OCI-LY7 (cell line): ENCODE data around the gene SMTN. TPM values are rescaled to one million over a fixed set of nuclear protein-coding genes. Genes with fewer than 3 reads are reported as not detected.
"Not testable (repeated sequence)": the region's sequence is repeated elsewhere in the genome, so short reads cannot be mapped to it uniquely, and the experiment has no call there.

Experiments
- BruUV-seq: library from RNA; stranded (reverse); fragments of 400-500 nt; replicated peaks from 2 replicates; lab custom pipeline; 2021; lab: Mats Ljungman, UMichigan
- CTCF ChIA-PET: fragments of 300-600 bp; sonication (Branson Sonifier 250); formaldehyde crosslinking; loops from one replicate; lab custom pipeline; 2022; ENCODE audit warnings: antibody characterized with exemption; ENCODE audit not compliant: unreplicated experiment; lab: Charles Lee
- POLR2A ChIA-PET: fragments of 300-600 bp; sonication (Branson Sonifier 250); formaldehyde crosslinking; loops from one replicate; lab custom pipeline; 2022; ENCODE audit warnings: antibody characterized with exemption; lab: Charles Lee
- DNase-seq: peaks from one replicate; pipeline ENCODE4 v3.0.0-alpha.2; 2015; ENCODE audit warnings: low spot score
- H2AFZ ChIP-seq: fragments of 200-600 bp; sonication (generic), shearing (Covaris generic); 2 replicates; pipeline ENCODE4 v1.6.1; 2014; ENCODE audit warnings: mild to moderate bottlenecking, antibody characterized with exemption, low read length, moderate library complexity
- H3K27ac ChIP-seq: fragments of 200-600 bp; sonication (generic); 2 replicates; pipeline ENCODE4 v1.5.1; 2014; ENCODE audit warnings: mixed run types, low read depth, mild to moderate bottlenecking, moderate library complexity, low read length, inconsistent platforms; ENCODE audit not compliant: poor library complexity, severe bottlenecking
- H3K36me3 ChIP-seq: fragments of 200-600 bp; sonication (generic); 2 replicates; pipeline ENCODE4 v1.6.1; 2014; ENCODE audit warnings: mild to moderate bottlenecking, antibody characterized with exemption, low read length, moderate library complexity, mixed read lengths; ENCODE audit not compliant: insufficient read depth
- H3K4me1 ChIP-seq: fragments of 200-600 bp; sonication (generic); 2 replicates; pipeline ENCODE4 v1.5.1; 2014; ENCODE audit warnings: mild to moderate bottlenecking, low read length; ENCODE audit not compliant: insufficient read depth, poor library complexity, severe bottlenecking
- H3K4me2 ChIP-seq: fragments of 200-600 bp; sonication (generic); 2 replicates; pipeline ENCODE4 v1.6.1; 2014; ENCODE audit warnings: mild to moderate bottlenecking, low read length
- H3K4me3 ChIP-seq: fragments of 200-600 bp; sonication (generic); 2 replicates; pipeline ENCODE4 v1.5.1; 2014; ENCODE audit warnings: mild to moderate bottlenecking, low read depth, low read length; ENCODE audit not compliant: poor library complexity, severe bottlenecking
- H3K79me2 ChIP-seq: fragments of 200-600 bp; sonication (generic); 2 replicates; pipeline ENCODE4 v1.6.1; 2016; ENCODE audit warnings: low read depth, mild to moderate bottlenecking, low read length, moderate library complexity, mixed read lengths; ENCODE audit not compliant: insufficient read depth
- H3K9me2 ChIP-seq: fragments of 200-600 bp; sonication (generic); 2 replicates; pipeline ENCODE4 v1.6.1; 2016; ENCODE audit warnings: mild to moderate bottlenecking, low read length, mixed read lengths; ENCODE audit not compliant: insufficient read depth
- H3K9me3 ChIP-seq: fragments of 200-600 bp; sonication (generic); 2 replicates; pipeline ENCODE4 v1.6.1; 2014; ENCODE audit warnings: mild to moderate bottlenecking, mixed run types, low read length, mixed read lengths
- H4K20me1 ChIP-seq: fragments of 200-600 bp; sonication (generic); 2 replicates; pipeline ENCODE4 v1.6.1; 2014; ENCODE audit warnings: mild to moderate bottlenecking, antibody characterized with exemption, low read length, moderate library complexity, mixed read lengths; ENCODE audit not compliant: insufficient read depth
- EZH2phosphoT487 ChIP-seq: fragments of 200-600 bp; sonication (generic); IDR thresholded peaks from 2 replicates; pipeline ENCODE4 v1.6.1; 2018; ENCODE audit warnings: low read depth, borderline replicate concordance, mild to moderate bottlenecking, mixed run types, antibody characterized with exemption, low read length, moderate library complexity, mixed read lengths
- intact Hi-C: fragments of 100-400 bp; cut with micrococcal nuclease; formaldehyde crosslinking; loops from one replicate; pipeline ENCODE4 v1.10.0; 2022; ENCODE audit not compliant: unreplicated experiment
- total RNA-seq, 2 experiments: library from RNA; depleted of rRNA in 1 of 2; stranded (reverse); fragments of >200 nt in 1 of 2; shearing (Covaris generic) in 1 of 2; gene quantifications; 2 replicates each; pipeline ENCODE4 v1.2.3, GENCODE V29; 2014 to 2022
- TF ChIP-seq, protein P1 (sequence below): fragments of 200-600 bp; sonication (generic); conservative IDR thresholded peaks from 2 replicates; pipeline ENCODE4 v1.5.1; 2014; ENCODE audit warnings: mild to moderate bottlenecking, antibody characterized with exemption, low read length, moderate library complexity, mixed read lengths

SMTN gene
- total RNA-seq, 2 experiments from 2014 or later: 16.9 to 35.4 TPM

DNA sequence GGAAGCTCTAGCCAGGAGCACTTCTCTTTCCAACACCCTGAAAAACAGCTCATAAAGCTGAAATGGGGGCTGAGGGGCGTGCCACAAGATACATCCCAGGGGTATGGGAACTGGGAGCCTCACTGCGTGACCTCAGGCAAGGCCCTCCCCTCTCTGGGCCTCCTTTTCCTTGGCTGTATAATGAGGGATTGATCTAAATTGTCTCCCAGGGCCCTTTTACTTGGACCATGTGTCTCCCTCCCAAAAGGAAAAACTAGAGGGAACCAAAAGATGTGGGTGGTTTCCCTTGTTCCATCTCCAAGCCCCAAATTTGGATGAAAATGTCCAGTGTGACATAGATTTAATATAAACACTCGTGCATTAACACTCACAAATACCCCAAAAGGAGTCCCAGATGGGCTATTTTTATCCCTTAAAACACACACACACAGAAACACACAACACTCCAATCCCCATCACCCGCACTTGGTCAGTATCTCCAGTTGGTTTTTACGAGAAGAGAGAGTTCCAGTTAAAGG lies 25.9 kb upstream of the SMTN start:
- no peaks in the 10 kb centered on the region for H4K20me1 ChIP-seq
- TF ChIP-seq, protein P1, sequence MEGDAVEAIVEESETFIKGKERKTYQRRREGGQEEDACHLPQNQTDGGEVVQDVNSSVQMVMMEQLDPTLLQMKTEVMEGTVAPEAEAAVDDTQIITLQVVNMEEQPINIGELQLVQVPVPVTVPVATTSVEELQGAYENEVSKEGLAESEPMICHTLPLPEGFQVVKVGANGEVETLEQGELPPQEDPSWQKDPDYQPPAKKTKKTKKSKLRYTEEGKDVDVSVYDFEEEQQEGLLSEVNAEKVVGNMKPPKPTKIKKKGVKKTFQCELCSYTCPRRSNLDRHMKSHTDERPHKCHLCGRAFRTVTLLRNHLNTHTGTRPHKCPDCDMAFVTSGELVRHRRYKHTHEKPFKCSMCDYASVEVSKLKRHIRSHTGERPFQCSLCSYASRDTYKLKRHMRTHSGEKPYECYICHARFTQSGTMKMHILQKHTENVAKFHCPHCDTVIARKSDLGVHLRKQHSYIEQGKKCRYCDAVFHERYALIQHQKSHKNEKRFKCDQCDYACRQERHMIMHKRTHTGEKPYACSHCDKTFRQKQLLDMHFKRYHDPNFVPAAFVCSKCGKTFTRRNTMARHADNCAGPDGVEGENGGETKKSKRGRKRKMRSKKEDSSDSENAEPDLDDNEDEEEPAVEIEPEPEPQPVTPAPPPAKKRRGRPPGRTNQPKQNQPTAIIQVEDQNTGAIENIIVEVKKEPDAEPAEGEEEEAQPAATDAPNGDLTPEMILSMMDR: no peak
- TF ChIP-seq EZH2phosphoT487: no peak
- no peaks in the 10 kb centered on the region for H3K9me3 ChIP-seq
- no TSS peak for BruUV-seq
- no peak overlapping the region for H3K4me3 ChIP-seq
- no peaks in the 10 kb centered on the region for H3K79me2 ChIP-seq
- H2AFZ ChIP-seq: no peak overlapping the region
- POLR2A ChIA-PET: interaction anchor here (0.6 kb wide), 1 partner anchor 108 kb away, joined by 3 read pairs; no protein-coding TSS in a partner anchor
- no peaks in the 10 kb centered on the region for H3K9me2 ChIP-seq
- no peak overlapping the region for H3K4me2 ChIP-seq
- CTCF ChIA-PET: no interaction called here
- DNase-seq: no peak
- H3K4me1 ChIP-seq: no peaks in the 10 kb centered on the region
- H3K27ac ChIP-seq: no peak overlapping the region
- intact Hi-C loops: no loop called here
- H3K36me3 ChIP-seq: no peaks in the 10 kb centered on the region

DNA sequence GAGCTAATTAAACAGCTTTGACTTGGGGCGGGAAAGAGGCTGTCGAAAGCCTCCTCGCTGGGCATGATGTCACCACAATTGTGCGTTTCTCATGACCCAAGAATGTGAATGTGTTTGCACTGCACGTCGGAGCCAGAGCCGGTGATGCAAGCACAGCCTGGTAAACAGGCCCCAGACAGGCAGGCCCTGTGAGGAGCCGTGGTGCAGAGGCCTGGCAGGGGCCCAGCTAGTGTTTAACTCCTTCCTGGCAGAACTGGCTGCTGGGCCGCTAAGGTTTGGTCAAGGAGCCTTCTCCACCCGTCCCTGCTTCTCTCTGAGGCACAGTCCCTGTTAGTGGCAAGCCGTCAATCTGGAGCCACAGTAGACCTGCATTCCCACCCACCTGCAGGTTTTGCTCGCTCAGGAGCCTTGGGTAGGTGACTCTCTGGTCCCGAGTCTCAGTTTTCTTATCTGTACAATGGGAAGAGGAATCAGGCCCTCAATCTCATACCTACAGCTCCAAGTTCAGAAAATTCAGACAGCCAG lies 25.4 kb upstream of the SMTN start:
- no peak overlapping the region for H2AFZ ChIP-seq
- intact Hi-C loops: no loop called here
- no peaks in the 10 kb centered on the region for H3K4me1 ChIP-seq
- no peaks in the 10 kb centered on the region for H3K79me2 ChIP-seq
- H3K9me3 ChIP-seq: no peaks in the 10 kb centered on the region
- H4K20me1 ChIP-seq: no peaks in the 10 kb centered on the region
- CTCF ChIA-PET: no interaction called here
- H3K9me2 ChIP-seq: no peaks in the 10 kb centered on the region
- H3K4me3 ChIP-seq: no peak overlapping the region
- DNase-seq: no peak
- no peak for TF ChIP-seq EZH2phosphoT487
- TF ChIP-seq, protein P1: no peak
- no peak overlapping the region for H3K4me2 ChIP-seq
- no TSS peak for BruUV-seq
- no peak overlapping the region for H3K27ac ChIP-seq
- POLR2A ChIA-PET: no interaction called here
- H3K36me3 ChIP-seq: no peaks in the 10 kb centered on the region

DNA sequence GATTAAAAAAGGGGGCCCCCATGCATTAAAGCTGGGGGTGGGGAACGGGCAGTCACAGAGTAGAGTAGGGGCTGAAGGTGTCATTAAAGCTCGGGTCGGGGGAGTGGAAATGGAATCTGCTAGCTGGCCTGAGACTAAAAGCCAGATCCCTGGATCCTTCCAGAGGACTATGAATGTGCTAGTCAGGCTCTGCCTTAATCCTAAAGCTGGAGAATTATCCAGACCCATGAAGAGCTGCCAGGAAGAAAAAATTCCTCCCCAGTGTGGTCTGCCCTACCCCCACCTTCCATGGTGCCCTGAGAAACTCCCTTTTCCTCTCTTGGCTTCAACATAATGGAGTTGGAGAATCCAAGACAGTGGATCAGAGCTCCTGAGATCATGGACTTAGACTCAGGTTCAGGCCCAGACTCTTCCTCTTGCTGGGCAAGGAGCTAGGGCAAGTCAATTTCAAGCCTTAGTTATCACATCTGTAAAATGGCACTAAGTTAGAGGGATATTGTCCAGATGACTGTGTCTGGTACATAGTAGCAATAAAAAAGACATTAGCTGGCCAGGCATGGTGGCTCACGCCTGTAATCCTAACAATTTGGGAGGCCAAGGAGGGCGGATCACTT lies 24.0 kb upstream of the SMTN start:
- CTCF ChIA-PET: interaction anchor here (1.1 kb wide), 1 partner anchor 174 kb away, joined by 3 read pairs; no protein-coding TSS in a partner anchor
- intact Hi-C loops: no loop called here

DNA sequence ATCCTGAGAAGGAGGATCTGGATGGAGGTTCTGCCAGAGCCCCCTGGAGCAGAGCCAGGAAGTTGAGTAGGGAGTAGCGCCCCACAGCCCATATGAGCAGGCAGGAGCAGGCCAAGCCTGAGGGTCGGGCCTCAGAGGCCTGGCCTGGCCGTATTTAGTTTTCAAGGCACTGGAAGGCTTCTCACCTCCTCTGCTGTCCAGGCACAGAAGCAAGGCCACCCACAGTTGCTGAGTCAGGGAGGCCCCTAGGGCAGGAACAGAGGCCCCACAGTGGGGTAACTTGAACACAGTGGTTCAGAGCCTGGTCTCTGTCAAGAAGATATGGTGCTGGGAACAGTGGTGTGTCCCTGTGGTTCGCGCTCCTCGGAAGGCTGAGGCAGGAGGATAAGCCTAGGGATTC lies 21.5 kb upstream of the SMTN start:
- H2AFZ ChIP-seq, H3K79me2 ChIP-seq, CTCF ChIA-PET, intact Hi-C loops, POLR2A ChIA-PET, H4K20me1 ChIP-seq, H3K36me3 ChIP-seq, DNase-seq, H3K4me3 ChIP-seq, H3K4me1 ChIP-seq, H3K9me2 ChIP-seq, BruUV-seq, H3K27ac ChIP-seq, H3K4me2 ChIP-seq, H3K9me3 ChIP-seq: not testable (repeated sequence)

More for the DNA sequence above, 24.0 kb upstream of the SMTN start:
- Histone ChIP-seq H3K4me1 (no peaks in the 10 kb centered on the region), H3K79me2 (no peaks in the 10 kb centered on the region), H3K27ac (no peak overlapping the region), H3K9me2 (no peaks in the 10 kb centered on the region), H2AFZ (no peak overlapping the region), H3K9me3 (no peaks in the 10 kb centered on the region), H4K20me1 (no peaks in the 10 kb centered on the region), H3K36me3 (no peaks in the 10 kb centered on the region), H3K4me2 (no peak overlapping the region), H3K4me3 (no peak overlapping the region)
- TF ChIP-seq, protein P1: no peak
- TF ChIP-seq EZH2phosphoT487: no peak
- POLR2A ChIA-PET: no interaction called here
- DNase-seq: no peak
- no TSS peak for BruUV-seq
